ENCODE data around the gene HLA-DMA. TPM values are rescaled to one million over a fixed set of nuclear protein-coding genes. Genes with fewer than 3 reads are reported as not detected.

The HLA-DMA gene
- total and polyA plus RNA-seq, 9 of the 15 experiments (the other 6 are each of a cell fraction or from before 2014, with no cell fraction given) = 0.13 to 0.83 (median 0.51) TPM

- TF ChIP-seq MLLT1 (IDR thresholded peaks at IDR 0.05) (0 out of 4 replicates have a peak, but pooled peaks of 1 of the 2 experiments have one; percentile 26), ETV6 (IDR thresholded peaks at IDR 0.05; ENCODE audit: borderline replicate concordance in 1 of 2, low read depth in 2 of 2, low read length in 1 of 2) (no peak), ETV6 (CRISPR knock-in tag; IDR thresholded peaks at IDR 0.05; ENCODE audit: borderline replicate concordance) (no peak), HCFC1 (IDR thresholded peaks at IDR 0.05; ENCODE audit: low read depth, low read length) (peak; percentile 4; the same call in 1 of the 2 replicates), MAFF (IDR thresholded peaks at IDR 0.05; ENCODE audit: low read length) (no peak), GTF2B (IDR thresholded peaks at IDR 0.05; ENCODE audit: extremely low read depth, insufficient read length) (no peak), ZNF24 (IDR thresholded peaks at IDR 0.05) (no peak), FOXK1 (CRISPR knock-in tag; IDR thresholded peaks at IDR 0.05; ENCODE audit: borderline replicate concordance) (0 out of 2 replicates have a peak, but pooled peaks have one; percentile 12), ZNF347 (CRISPR knock-in tag; IDR thresholded peaks at IDR 0.05; ENCODE audit: low read depth) (no peak), BRD4 (IDR thresholded peaks at IDR 0.05) (peak; percentile 98), ZNF717 (CRISPR knock-in tag; IDR thresholded peaks at IDR 0.05) (no peak), HEY1 (CRISPR knock-in tag; IDR thresholded peaks at IDR 0.05; ENCODE audit: borderline replicate concordance) (0 out of 2 replicates have a peak, but pooled peaks have one; percentile 33), KLF1 (tag; IDR thresholded peaks at IDR 0.05) (peak; percentile 58; the same call in 1 of the 2 replicates), HOMEZ (CRISPR knock-in tag; IDR thresholded peaks at IDR 0.05) (no peak), DDX20 (tag; IDR thresholded peaks at IDR 0.05; ENCODE audit: low read depth) (no peak), ZBTB11 (CRISPR knock-in tag; IDR thresholded peaks at IDR 0.05) (no peak), KDM4B (IDR thresholded peaks at IDR 0.05; ENCODE audit: borderline replicate concordance in 2 of 2, low read depth in 1 of 2) (peak in 1 of 2 experiments; percentile 76; a peak in 1 of 4 replicates), DMBX1 (CRISPR knock-in tag; IDR thresholded peaks at IDR 0.05; ENCODE audit: borderline replicate concordance) (peak; percentile 40; the same call in 1 of the 2 replicates), RBM22 (IDR thresholded peaks at IDR 0.05; ENCODE audit: low read depth, low read length, poor library complexity, severe bottlenecking) (peak; percentile 19), KDM1A (IDR thresholded peaks at IDR 0.05) (no peak)
These were observed 16.2 kb upstream of the HLA-DMA start (continued) for GRCh38 chr6:32968867-32969684.

Data from K562 (cell line).